Measurements from ENCODE around the gene FAM89A.

GRCh38 chr1:231041719-231042261 is 1.7 kb upstream of the FAM89A start:
- TF ChIP-seq CTCF (IDR thresholded peaks at IDR 0.05) (no peak), POLR2A (IDR thresholded peaks at IDR 0.05) (no peak)

Data from thyroid gland (tissue), 4 donors.